ENCODE measurements around the gene ABLIM3. TPM values are rescaled to one million over a fixed set of nuclear protein-coding genes. Genes with fewer than 3 reads are reported as not detected.

Gene ABLIM3
- total RNA-seq, 1 donor from 2014 or later, result 33.9 TPM

GRCh38 chr5:149304195-149305078, 163.1 kb downstream of the ABLIM3 start:
- no peak for DNase-seq (ENCODE audit: low read depth)

DNA sequence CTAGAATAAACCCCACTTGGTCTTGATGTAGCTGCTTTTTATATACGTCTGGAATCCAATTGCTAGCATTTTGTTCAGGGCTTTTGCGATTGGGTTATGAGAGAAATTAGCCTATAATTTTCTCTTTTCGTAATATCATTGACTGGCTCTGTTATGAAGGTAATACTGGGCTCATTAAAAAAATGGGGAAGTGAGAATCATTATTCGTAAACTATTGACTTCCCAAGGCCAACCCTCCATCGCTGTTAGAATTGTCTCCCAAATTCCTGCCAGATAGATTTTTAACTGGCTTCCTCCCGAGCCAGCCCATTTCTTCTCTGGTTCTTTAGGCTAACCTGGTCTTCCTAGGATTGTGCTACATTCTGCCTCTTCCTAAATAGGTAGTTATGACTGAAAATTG, 168.1 kb downstream of the ABLIM3 start:
- DNase-seq (ENCODE audit: low read depth), result no peak

Other genes with a start within 250 kb of the ABLIM3 start
- gene SH3TC2, start 78.4 kb upstream of the ABLIM3 start, total RNA-seq, result 6.4 and 13.9 TPM in 2 replicates
- gene AFAP1L1, start 130.4 kb downstream of the ABLIM3 start, total RNA-seq, result 21.9 and 30.0 TPM in 2 replicates
- gene GRPEL2, start 204.0 kb downstream of the ABLIM3 start, total RNA-seq, result 16.0 and 27.6 TPM in 2 replicates
- 4.9 and 5.0 TPM in 2 replicates for gene PCYOX1L, start 216.6 kb downstream of the ABLIM3 start, total RNA-seq
- gene IL17B, start 237.8 kb downstream of the ABLIM3 start, total RNA-seq, result not detected in 2 replicates

All from renal cortical epithelial cell (primary cell).